ENCODE measurements around the gene TTC13. TPM values are rescaled to one million over a fixed set of nuclear protein-coding genes. Genes with fewer than 3 reads are reported as not detected.

Gene TTC13
- total RNA-seq, 1 experiment from 2014 or later, result 4.4 TPM

GRCh38 chr1:230919207-230919606 is 59.5 kb downstream of the TTC13 start:
- H3K9me3 Mint-ChIP-seq, result no peaks in the 10 kb centered on the region
- ChIA-PET CTCF (interaction anchor here (1.0 kb wide), 1 partner anchor 292 kb away, joined by 3 read pairs; no protein-coding TSS in a partner anchor), POLR2A (no interaction called here)
- ATAC-seq (no peak), DNase-seq (ENCODE audit: low spot score) (no peak)
- H3K27me3 Mint-ChIP-seq (ENCODE audit: low read depth), result no peaks in the 10 kb centered on the region
- TF ChIP-seq MYBL2 (CRISPR knock-in tag; IDR thresholded peaks at IDR 0.05), result no peak
- TF ChIP-seq MAX (CRISPR knock-in tag; IDR thresholded peaks at IDR 0.05), result no peak
- TF ChIP-seq ZNF317 (CRISPR knock-in tag; IDR thresholded peaks at IDR 0.05; ENCODE audit: borderline replicate concordance, low read depth), result no peak
- no peak for TF ChIP-seq RELA (CRISPR knock-in tag; IDR thresholded peaks at IDR 0.05; ENCODE audit: borderline replicate concordance)
- TF ChIP-seq OVOL2 (CRISPR knock-in tag; IDR thresholded peaks at IDR 0.05; ENCODE audit: borderline replicate concordance), result no peak
- no peak for TF ChIP-seq TEAD1 (CRISPR knock-in tag; IDR thresholded peaks at IDR 0.05)
- TF ChIP-seq TEAD4 (CRISPR knock-in tag; IDR thresholded peaks at IDR 0.05), result no peak
- no peak for TF ChIP-seq ERG (CRISPR knock-in tag; IDR thresholded peaks at IDR 0.05)
- no peak for TF ChIP-seq E2F1 (CRISPR knock-in tag; IDR thresholded peaks at IDR 0.05)
- H3K36me3 Mint-ChIP-seq, result no peaks in the 10 kb centered on the region
- H3K4me1 Mint-ChIP-seq, result no peaks in the 10 kb centered on the region
- H3K4me3 Mint-ChIP-seq, result no peak overlapping the region
- no peak overlapping the region for H3K27ac Mint-ChIP-seq

- CTCF ChIA-PET, result interaction anchor here (0.6 to 1.4 kb wide), 5 partner anchors 56 to 294 kb away, joined by 3 read pairs; no protein-coding TSS in a partner anchor
- Mint-ChIP-seq H3K36me3 (no peaks in the 10 kb centered on the region), H3K4me1 (no peaks in the 10 kb centered on the region), H3K27ac (no peak overlapping the region), H3K4me3 (no peak overlapping the region), H3K9me3 (no peaks in the 10 kb centered on the region), H3K27me3 (ENCODE audit: low read depth) (no peaks in the 10 kb centered on the region; the same call in 1 of the 2 replicates)
- DNase-seq (ENCODE audit: low spot score) (peak; percentile 86), ATAC-seq (peak; percentile 94)
- POLR2A ChIA-PET, result no interaction called here
- TF ChIP-seq ZNF121 (CRISPR knock-in tag; IDR thresholded peaks at IDR 0.05), result no peak
- peak; percentile 75 for TF ChIP-seq CTCF (IDR thresholded peaks at IDR 0.05)
These were observed 61.2 kb downstream of the TTC13 start for GRCh38 chr1:230917284-230918135.

GRCh38 chr1:230916587-230917283 is 61.9 kb downstream of the TTC13 start:
- CTCF ChIA-PET, result interaction anchor here (0.6 to 1.4 kb wide), 5 partner anchors 26 to 294 kb away, joined by 3 read pairs; no protein-coding TSS in a partner anchor
- TF ChIP-seq CDX4 (CRISPR knock-in tag; IDR thresholded peaks at IDR 0.05; ENCODE audit: borderline replicate concordance) (no peak), USF1 (CRISPR knock-in tag; IDR thresholded peaks at IDR 0.05) (no peak), MLX (CRISPR knock-in tag; IDR thresholded peaks at IDR 0.05) (no peak), FOXP1 (CRISPR knock-in tag; IDR thresholded peaks at IDR 0.05; ENCODE audit: borderline replicate concordance) (no peak), ZNF121 (CRISPR knock-in tag; IDR thresholded peaks at IDR 0.05) (no peak)
- peak; percentile 30 for ATAC-seq

More at GRCh38 chr1:230916587-230917283, 61.9 kb downstream of the TTC13 start:
- no peaks in the 10 kb centered on the region; the same call in 1 of the 2 replicates for H3K27me3 Mint-ChIP-seq (ENCODE audit: low read depth)
- H3K4me3 Mint-ChIP-seq, result no peak overlapping the region
- DNase-seq (ENCODE audit: low spot score), result no peak
- H3K27ac Mint-ChIP-seq, result no peak overlapping the region
- POLR2A ChIA-PET, result no interaction called here
- no peaks in the 10 kb centered on the region for H3K36me3 Mint-ChIP-seq
- no peaks in the 10 kb centered on the region for H3K4me1 Mint-ChIP-seq
- no peaks in the 10 kb centered on the region for H3K9me3 Mint-ChIP-seq
